ENCODE data around the gene OSTM1. TPM values are rescaled to one million over a fixed set of nuclear protein-coding genes. Genes with fewer than 3 reads are reported as not detected.
A peak's percentile ranks its signal among the peaks of the same experiment; 100 is the strongest.

The OSTM1 gene
- polyA plus RNA-seq, 1 donor (not counting 4 experiments of a cell fraction or from before 2014, with no cell fraction given): 71.3 TPM

GRCh38 chr6:108118810-108119768 lies 44.5 kb upstream of the OSTM1 start:
- no peaks in the 10 kb centered on the region for H4K20me1 ChIP-seq (ENCODE audit: control insufficient read depth, extremely low read depth, insufficient read depth, low read length)
- H3K4me1 ChIP-seq (ENCODE audit: control insufficient read depth, extremely low read depth, insufficient read depth, low read length): peaks cover 25% of the 10 kb centered on the region
- H3K36me3 ChIP-seq (ENCODE audit: control insufficient read depth in 2 of 2, extremely low read depth in 1 of 2, insufficient read depth in 2 of 2, low read length in 2 of 2): no peaks in the 10 kb centered on the region
- dilution Hi-C loops (cut with MboI; ENCODE audit: extremely low pct_ligation_motif_present, low sequenced_read_pairs): no loop called here
- H3K4me2 ChIP-seq (ENCODE audit: control insufficient read depth, extremely low read depth, insufficient read depth, low read depth, low read length): peak overlapping the region; percentile 77
- H3K27ac ChIP-seq (ENCODE audit: control insufficient read depth, insufficient read depth, low read length): no peak overlapping the region
- no peak for TF ChIP-seq CTCF (optimal IDR thresholded peaks at IDR 0.05 in 1 of 3, IDR thresholded peaks at IDR 0.05 in 1 of 3, conservative IDR thresholded peaks at IDR 0.05 in 1 of 3; ENCODE audit: extremely low read depth in 1 of 3, insufficient read depth in 2 of 3, low read length in 3 of 3)
- peak; percentile 99 for TF ChIP-seq EZH2 (IDR thresholded peaks at IDR 0.05; ENCODE audit: low read length)
- peaks cover 87% of the 10 kb centered on the region for H3K27me3 ChIP-seq (ENCODE audit: control insufficient read depth, extremely low read depth, insufficient read depth, low read length)
- H3K4me3 ChIP-seq (ENCODE audit: control insufficient read depth in 2 of 3, extremely low read depth in 1 of 3, insufficient read depth in 2 of 3, low read depth in 1 of 3, low read length in 3 of 3): peak overlapping the region in 2 of 3 experiments; percentile 49 to 73
- no peaks in the 10 kb centered on the region for H3K9me1 ChIP-seq (ENCODE audit: control insufficient read depth, extremely low read depth, insufficient read depth, low read length)
- DNase-seq (ENCODE audit: low read depth, low spot score) (no peak), FAIRE-seq (peak; percentile 9)
- peak overlapping the region; percentile 9 for H2AFZ ChIP-seq (ENCODE audit: control insufficient read depth, low read length)
- no peaks in the 10 kb centered on the region for H3K9me3 ChIP-seq (ENCODE audit: control insufficient read depth, low read depth, low read length)
- no peaks in the 10 kb centered on the region for H3K79me2 ChIP-seq (ENCODE audit: control insufficient read depth, insufficient read depth, low read length)
- H3K9ac ChIP-seq (ENCODE audit: control insufficient read depth, extremely low read depth, insufficient read depth, low read length): no peak overlapping the region

GRCh38 chr6:108118359-108118724 lies 43.8 kb upstream of the OSTM1 start:
- Histone ChIP-seq H3K36me3 (ENCODE audit: control insufficient read depth in 2 of 2, extremely low read depth in 1 of 2, insufficient read depth in 2 of 2, low read length in 2 of 2) (no peaks in the 10 kb centered on the region), H2AFZ (ENCODE audit: control insufficient read depth, low read length) (no peak overlapping the region), H3K9ac (ENCODE audit: control insufficient read depth, extremely low read depth, insufficient read depth, low read length) (no peak overlapping the region), H3K4me1 (ENCODE audit: control insufficient read depth, extremely low read depth, insufficient read depth, low read length) (peaks cover 29% of the 10 kb centered on the region), H3K4me2 (ENCODE audit: control insufficient read depth, extremely low read depth, insufficient read depth, low read depth, low read length) (peak overlapping the region; percentile 80), H4K20me1 (ENCODE audit: control insufficient read depth, extremely low read depth, insufficient read depth, low read length) (no peaks in the 10 kb centered on the region), H3K4me3 (ENCODE audit: control insufficient read depth in 2 of 3, extremely low read depth in 1 of 3, insufficient read depth in 2 of 3, low read depth in 1 of 3, low read length in 3 of 3) (peak overlapping the region in 1 of 3 experiments; percentile 73), H3K9me3 (ENCODE audit: control insufficient read depth, low read depth, low read length) (no peaks in the 10 kb centered on the region), H3K79me2 (ENCODE audit: control insufficient read depth, insufficient read depth, low read length) (no peaks in the 10 kb centered on the region), H3K9me1 (ENCODE audit: control insufficient read depth, extremely low read depth, insufficient read depth, low read length) (no peaks in the 10 kb centered on the region), H3K27ac (ENCODE audit: control insufficient read depth, insufficient read depth, low read length) (no peak overlapping the region), H3K27me3 (ENCODE audit: control insufficient read depth, extremely low read depth, insufficient read depth, low read length) (peaks cover 87% of the 10 kb centered on the region)
- TF ChIP-seq EZH2 (IDR thresholded peaks at IDR 0.05; ENCODE audit: low read length) (no peak), CTCF (optimal IDR thresholded peaks at IDR 0.05 in 1 of 3, IDR thresholded peaks at IDR 0.05 in 1 of 3, conservative IDR thresholded peaks at IDR 0.05 in 1 of 3; ENCODE audit: extremely low read depth in 1 of 3, insufficient read depth in 2 of 3, low read length in 3 of 3) (no peak)
- dilution Hi-C loops (cut with MboI; ENCODE audit: extremely low pct_ligation_motif_present, low sequenced_read_pairs): no loop called here
- DNase-seq (ENCODE audit: low read depth, low spot score) (no peak), FAIRE-seq (no peak)

Data from keratinocyte (primary cell).